Cerebellar nuclear complex (tissue), 1 donor: ENCODE results near the gene CDH22.

Experiments used
- DNase-seq, 2 experiments: peaks; one replicate each; lab custom pipeline; 2025; lab: John Stamatoyannopoulos, UW

Gene CDH22

GRCh38 chr20:46139908-46140482, 168.3 kb downstream of the CDH22 start:
- no peak for DNase-seq

DNA sequence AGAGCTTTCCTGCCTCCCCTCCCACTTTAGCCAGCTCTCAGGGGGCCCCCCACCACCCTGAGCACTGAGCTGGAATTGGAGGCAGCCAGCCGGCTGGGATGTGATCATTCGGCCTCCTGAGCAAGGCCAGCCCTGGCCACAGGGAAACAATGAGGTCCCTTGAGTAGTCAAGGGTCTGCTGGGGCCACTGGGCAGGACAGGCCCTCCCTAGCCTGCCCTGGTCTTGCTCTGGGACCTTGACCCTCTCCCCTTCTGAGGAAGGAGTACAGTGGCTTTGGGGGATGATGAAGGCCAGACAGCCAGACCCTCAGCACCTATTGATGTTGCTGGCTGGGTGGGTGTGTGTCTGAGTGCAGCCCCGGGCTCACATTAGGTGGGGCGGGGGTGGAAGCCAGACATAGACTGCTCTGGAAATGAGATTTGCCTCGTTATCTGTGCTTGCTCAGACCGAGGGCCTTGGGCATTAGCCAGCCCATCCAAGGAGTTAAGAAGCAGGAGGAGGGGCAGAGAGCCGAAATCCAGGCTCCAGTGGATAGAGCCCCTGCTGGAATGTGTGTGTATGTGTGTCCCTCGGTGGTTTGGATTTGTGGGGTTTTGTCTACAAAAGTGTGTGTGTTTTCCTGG, 168.9 kb downstream of the CDH22 start:
- DNase-seq: no peak

DNA sequence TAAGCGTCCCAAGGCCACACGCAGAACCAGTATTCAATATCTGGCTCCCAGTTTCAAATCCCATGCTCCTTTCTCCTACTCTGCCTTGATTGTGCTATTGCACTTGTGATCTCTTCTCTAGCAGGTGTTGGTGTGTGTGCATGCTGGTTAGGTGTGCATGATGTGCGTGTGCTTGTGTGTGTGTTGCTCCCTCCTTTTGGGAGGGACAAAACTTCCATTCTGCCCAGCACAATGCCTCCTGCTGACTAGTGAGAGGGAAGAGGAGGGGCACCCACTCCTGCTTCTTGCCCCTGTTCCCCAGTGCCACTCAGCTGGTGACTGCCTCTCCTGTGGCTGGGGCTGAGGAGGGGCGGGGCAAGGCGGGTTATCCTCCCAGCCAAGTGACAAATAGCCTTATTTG, 170.5 kb downstream of the CDH22 start:
- no peak for DNase-seq

DNA sequence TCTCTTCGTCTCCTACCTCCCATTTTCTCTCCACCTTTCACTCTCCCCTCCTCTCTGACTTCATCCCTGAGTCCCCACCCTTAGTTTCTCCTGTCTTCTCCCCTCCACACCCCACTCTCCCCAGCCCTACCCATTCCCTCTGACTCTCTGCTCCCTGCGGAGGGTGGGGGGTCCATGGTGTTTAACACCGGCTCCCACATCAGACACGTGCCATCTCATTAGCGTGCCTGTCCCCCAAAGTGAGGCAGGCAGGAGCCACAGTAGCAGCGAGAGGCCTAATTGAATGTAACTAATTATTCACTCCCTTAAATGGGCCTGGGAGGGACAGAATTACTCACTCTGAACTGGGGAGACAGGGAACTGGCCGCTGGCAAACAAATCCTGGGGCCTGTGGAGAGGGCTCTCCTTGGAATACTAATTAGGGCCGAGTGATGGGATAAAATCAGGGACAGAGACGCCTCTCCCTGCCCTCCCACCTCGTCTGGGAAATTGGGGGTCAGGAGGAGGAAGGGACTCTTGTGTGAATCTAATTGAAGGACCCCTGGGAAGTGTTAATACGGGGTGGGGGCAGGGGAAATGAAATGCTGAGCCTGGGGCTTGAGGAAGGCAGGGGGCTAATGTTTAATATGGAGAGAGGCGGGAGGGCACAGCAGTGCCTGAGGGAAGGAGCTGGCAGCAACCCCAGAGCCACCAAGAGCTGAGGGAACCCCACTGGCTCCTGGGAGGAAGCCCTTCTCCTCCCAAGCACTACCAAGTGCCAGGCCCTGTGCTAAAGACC, 172.3 kb downstream of the CDH22 start:
- DNase-seq: no peak

GRCh38 chr20:46134716-46135115, 173.6 kb downstream of the CDH22 start:
- DNase-seq: no peak

GRCh38 chr20:46133886-46134654, 174.2 kb downstream of the CDH22 start:
- DNase-seq: no peak

DNA sequence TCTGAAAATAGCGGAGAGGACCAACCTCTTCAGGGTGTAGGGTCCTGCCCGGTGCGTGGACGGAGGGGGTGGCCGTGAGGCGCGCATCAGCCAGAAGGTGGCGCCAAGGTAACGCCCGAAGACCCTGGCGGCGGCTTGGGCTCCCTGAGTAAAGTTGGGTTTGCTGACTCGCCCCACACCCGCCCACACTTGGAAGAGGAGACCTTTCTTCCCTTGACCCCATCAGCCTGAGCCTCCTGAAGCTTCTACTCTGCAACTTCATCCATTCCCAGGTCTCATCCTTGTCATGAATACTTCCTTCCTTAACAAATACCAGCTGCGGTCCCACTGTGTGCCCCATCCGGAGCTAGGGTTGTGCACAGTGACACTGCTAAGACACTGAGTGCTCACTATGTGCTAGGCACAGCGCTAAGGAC, 175.6 kb downstream of the CDH22 start:
- peak in 1 of 2 experiments; percentile 43 for DNase-seq

DNA sequence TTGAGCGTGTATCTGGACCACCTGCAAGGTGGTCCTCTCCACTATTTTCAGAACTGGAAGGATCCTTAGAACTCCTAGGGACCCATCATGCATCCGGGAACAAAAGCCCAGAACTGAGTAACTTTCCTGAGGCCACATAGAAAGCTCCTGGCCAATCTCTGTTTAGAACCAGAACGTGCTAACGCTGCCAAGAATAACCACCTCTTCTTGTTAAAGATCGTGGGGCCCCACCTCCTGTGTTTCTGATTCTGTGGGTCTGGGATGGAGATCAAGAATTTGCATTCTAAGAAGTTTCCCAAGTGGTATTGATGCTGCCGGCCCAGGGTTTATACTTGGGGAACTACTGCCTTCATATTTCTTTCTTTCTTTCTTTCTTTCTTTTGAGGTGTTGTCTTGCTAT, 176.9 kb downstream of the CDH22 start:
- no peak for DNase-seq

DNA sequence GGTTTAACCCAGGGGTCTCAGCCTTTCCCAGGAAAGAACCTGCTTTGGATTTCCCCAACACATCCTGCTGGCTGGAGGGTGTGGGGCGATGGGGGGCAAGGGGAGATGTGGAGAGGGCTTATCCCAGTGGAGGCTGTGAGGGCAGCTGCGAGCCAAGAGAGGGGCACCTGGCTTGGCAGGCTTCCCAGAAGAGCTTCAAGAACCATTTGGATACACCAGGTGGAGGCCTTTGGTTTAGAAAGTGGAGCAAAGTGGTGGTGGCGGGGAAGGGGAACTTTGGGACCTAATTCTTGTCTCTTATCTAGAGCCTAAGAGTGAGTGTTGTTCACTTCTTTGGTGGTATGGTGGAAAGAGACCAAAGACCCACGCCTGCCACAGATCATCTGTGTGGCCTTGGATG, 177.8 kb downstream of the CDH22 start:
- peak in 1 of 2 experiments; percentile 26 for DNase-seq

GRCh38 chr20:46129955-46130481, 178.3 kb downstream of the CDH22 start:
- peak; percentile 77 to 90 for DNase-seq

- peak in 1 of 2 experiments; percentile 4 for DNase-seq
These were observed 179.8 kb downstream of the CDH22 start for GRCh38 chr20:46128310-46129151.

- DNase-seq: no peak
These were observed 180.8 kb downstream of the CDH22 start for GRCh38 chr20:46127396-46128010.

- no peak for DNase-seq
These were observed 181.8 kb downstream of the CDH22 start for GRCh38 chr20:46126440-46127056.
